HepG2 (cell line): ENCODE measurements around the gene GLIS1. TPM values are rescaled to one million over a fixed set of nuclear protein-coding genes. Genes with fewer than 3 reads are reported as not detected.

Experiments used
- ATAC-seq: fragments of 200-7000 bp; cut with Tn5 transposase; 3 replicates; pipeline ENCODE4 v1.9.1; 2020; ENCODE audit warnings: mild to moderate bottlenecking, moderate library complexity
- BruUV-seq: library from RNA; stranded (reverse); fragments of 400-500 nt; replicated peaks from 2 replicates; lab custom pipeline; 2021; lab: Mats Ljungman, UMichigan
- CTCF ChIA-PET: fragments of 300-600 bp; formaldehyde crosslinking; extraction: SDS; loops from one replicate; lab custom pipeline; 2021; ENCODE audit warnings: low total read pairs, inconsistent platforms, low intra/inter-chr PET ratio; lab: Yijun Ruan, JAX
- POLR2A ChIA-PET: fragments of 350-600 bp; sonication (Branson Sonifier 250); formaldehyde crosslinking; loops from one replicate; lab custom pipeline; 2020; ENCODE audit warnings: antibody characterized with exemption, inconsistent platforms; lab: Yijun Ruan, JAX
- DNase-seq: peaks from one replicate; pipeline ENCODE4 v3.0.0-alpha.2; 2015; ENCODE audit warnings: low spot score
- FAIRE-seq: peaks from 3 replicates; lab custom pipeline; 2011; peaks lifted over from hg19 to GRCh38; lab: Jason Lieb, UNC
- H2AFZ ChIP-seq: one replicate; pipeline ENCODE4 v1.6.1; 2011; ENCODE audit warnings: low read length, inconsistent platforms
- H3K27ac ChIP-seq: fragments of 300-600 bp; 3 replicates; pipeline ENCODE4 v1.8.0; 2011; ENCODE audit warnings: mixed run types, mild to moderate bottlenecking, mixed read lengths, low read length, inconsistent platforms; ENCODE audit not compliant: insufficient read depth; ENCODE audit errors: extremely low read length
- H3K27me3 ChIP-seq, 2 experiments: fragments of 200-600 bp in 1 of 2; 2 replicates in 1 of 2; 3 replicates in 1 of 2; pipeline versions ENCODE4 v1.6.0 to v1.8.0; 2011; ENCODE audit warnings: low read length in 2 of 2, mild to moderate bottlenecking in 2 of 2, moderate library complexity in 2 of 2, inconsistent platforms in 1 of 2; ENCODE audit not compliant: insufficient read depth in 2 of 2, control insufficient read depth in 1 of 2
- H3K36me3 ChIP-seq, 2 experiments: fragments of 200-600 bp in 1 of 2; replicated peaks in 1 of 2; 2 replicates in 1 of 2; 3 replicates in 1 of 2; pipeline versions ENCODE4 v1.5.1 to v1.8.0; 2011; ENCODE audit warnings: low read length in 2 of 2, inconsistent platforms in 1 of 2; ENCODE audit not compliant: insufficient read depth in 2 of 2, control insufficient read depth in 1 of 2
- H3K4me1 ChIP-seq: 2 replicates; pipeline ENCODE4 v1.5.1; 2012; ENCODE audit warnings: low read length, inconsistent platforms; ENCODE audit not compliant: insufficient read depth
- H3K4me2 ChIP-seq: 2 replicates; pipeline ENCODE4 v1.6.0; 2011; ENCODE audit warnings: low read depth, low read length, inconsistent platforms
- H3K4me3 ChIP-seq, 3 experiments: fragments of 200-600 bp in 1 of 3; sonication (generic), shearing (Covaris generic) in 1 of 3; replicated peaks in 1 of 3; 2 replicates each; pipeline ENCODE4 v1.5.1; 2011 to 2016; ENCODE audit warnings: low read length in 3 of 3, inconsistent platforms in 2 of 3, low read depth in 2 of 3, mild to moderate bottlenecking in 2 of 3, control low read depth in 1 of 3, mixed read lengths in 1 of 3; ENCODE audit not compliant: insufficient read depth in 1 of 3
- H3K79me2 ChIP-seq: one replicate; pipeline ENCODE4 v1.6.1; 2011; ENCODE audit warnings: low read length, inconsistent platforms; ENCODE audit not compliant: insufficient read depth
- H3K9ac ChIP-seq: 2 replicates; pipeline ENCODE4 v1.6.0; 2011; ENCODE audit warnings: mild to moderate bottlenecking, low read depth, low read length, inconsistent platforms; ENCODE audit not compliant: insufficient read depth
- H3K9me3 ChIP-seq: 2 replicates; pipeline ENCODE4 v1.5.1; 2012; ENCODE audit warnings: mild to moderate bottlenecking, low read length
- H4K20me1 ChIP-seq: 2 replicates; pipeline ENCODE4 v1.6.0; 2011; ENCODE audit warnings: inconsistent platforms, mild to moderate bottlenecking, low read length, moderate library complexity; ENCODE audit not compliant: insufficient read depth
- AFF4 ChIP-seq: sonication (generic); formaldehyde crosslinking; IDR thresholded peaks from 2 replicates; pipeline ENCODE4 v1.4.0; 2020; ENCODE audit warnings: missing genetic modification reagents
- CERS6 ChIP-seq: sonication (generic); formaldehyde crosslinking; IDR thresholded peaks from 2 replicates; pipeline ENCODE4 v1.5.0; 2020; ENCODE audit warnings: missing genetic modification reagents
- FOXM1 ChIP-seq: sonication (generic); formaldehyde crosslinking; IDR thresholded peaks from 2 replicates; pipeline ENCODE4 v1.5.0; 2020; ENCODE audit warnings: missing genetic modification reagents
- JDP2 ChIP-seq: sonication (generic); formaldehyde crosslinking; IDR thresholded peaks from 2 replicates; pipeline ENCODE4 v1.8.1; 2022; ENCODE audit warnings: missing genetic modification reagents, borderline replicate concordance
- MAF1 ChIP-seq: sonication (generic); formaldehyde crosslinking; IDR thresholded peaks from 2 replicates; pipeline ENCODE4 v1.5.0; 2020; ENCODE audit warnings: missing genetic modification reagents, borderline replicate concordance
- MXD4 ChIP-seq: IDR thresholded peaks from 2 replicates; pipeline ENCODE4 v1.6.1; 2016; ENCODE audit warnings: mild to moderate bottlenecking, missing biosample characterization, missing genetic modification reagents
- NBN ChIP-seq: fragments of 450-650 bp; conservative IDR thresholded peaks from 2 replicates; pipeline ENCODE4 v1.6.1; 2017
- NR2C2 ChIP-seq: sonication (generic); formaldehyde crosslinking; IDR thresholded peaks from 2 replicates; pipeline ENCODE4 v1.4.0; 2020; ENCODE audit warnings: missing genetic modification reagents, mild to moderate bottlenecking, moderate library complexity, borderline replicate concordance
- PTBP1 ChIP-seq: fragments of 200-400 bp; formaldehyde crosslinking; IDR thresholded peaks from 2 replicates; pipeline ENCODE4 v1.6.1; 2018; ENCODE audit warnings: low read length, low read depth; ENCODE audit not compliant: poor library complexity, severe bottlenecking
- RXRB ChIP-seq: IDR thresholded peaks from 2 replicates; pipeline ENCODE4 v1.6.1; 2016; ENCODE audit warnings: borderline replicate concordance, missing genetic modification reagents, missing compliant biosample characterization
- XBP1 ChIP-seq: sonication (generic); formaldehyde crosslinking; IDR thresholded peaks from 2 replicates; pipeline ENCODE4 v1.5.0; 2020; ENCODE audit warnings: missing genetic modification reagents
- ZBTB7A ChIP-seq: sonication (generic); formaldehyde crosslinking; IDR thresholded peaks from 2 replicates; pipeline ENCODE4 v1.8.0; 2022; ENCODE audit warnings: mild to moderate bottlenecking, missing genetic modification reagents
- ZNF292 ChIP-seq: sonication (generic); formaldehyde crosslinking; IDR thresholded peaks from 2 replicates; pipeline ENCODE4 v1.8.1; 2022; ENCODE audit warnings: mild to moderate bottlenecking, low read depth, missing genetic modification reagents, borderline replicate concordance
- ZNF343 ChIP-seq: sonication (generic); formaldehyde crosslinking; IDR thresholded peaks from 2 replicates; pipeline ENCODE4 v1.4.0; 2020; ENCODE audit warnings: mild to moderate bottlenecking, missing genetic modification reagents
- ZNF556 ChIP-seq: sonication (generic); formaldehyde crosslinking; IDR thresholded peaks from 2 replicates; pipeline ENCODE4 v1.4.0; 2020; ENCODE audit warnings: mild to moderate bottlenecking, missing genetic modification reagents, borderline replicate concordance
- ZNF577 ChIP-seq: sonication (generic); formaldehyde crosslinking; IDR thresholded peaks from 2 replicates; pipeline ENCODE4 v1.4.0; 2020; ENCODE audit warnings: mild to moderate bottlenecking, low read depth, missing genetic modification reagents, borderline replicate concordance
- ZNF615 ChIP-seq: sonication (generic); formaldehyde crosslinking; IDR thresholded peaks from 2 replicates; pipeline ENCODE4 v1.5.0; 2020; ENCODE audit warnings: mild to moderate bottlenecking, missing genetic modification reagents, borderline replicate concordance
- ZNF83 ChIP-seq: sonication (generic); formaldehyde crosslinking; IDR thresholded peaks from 2 replicates; pipeline ENCODE4 v1.4.0; 2020; ENCODE audit warnings: missing genetic modification reagents, mild to moderate bottlenecking, borderline replicate concordance
- WGBS: methylation state at CpG from one replicate; pipeline ENCODE4 v1.1.6; 2017; ENCODE audit warnings: low lambda C conversion rate; 5-methylcytosine and 5-hydroxymethylcytosine counted together
- in situ Hi-C: cut with HindIII; loops from 2 replicates; pipeline ENCODE4 v1.10.0; 2017; ENCODE audit warnings: low pct_unique_long_range_greater_than_20kb; ENCODE audit not compliant: extremely low pct_ligation_motif_present
- intact Hi-C: fragments of 100-400 bp; cut with micrococcal nuclease; formaldehyde crosslinking; loops from one replicate; pipeline ENCODE4 v1.10.0; 2022; ENCODE audit not compliant: unreplicated experiment
- polyA plus RNA-seq, 8 experiments: library from polyadenylated mRNA; depleted of rRNA in 3 of 8; stranded (reverse) in 7 of 8; unstranded in 1 of 8; fragments of >200 nt; fragmentation: Illumina TruSeq in 4 of 8; extraction: Trizol in 4 of 8; gene quantifications; 2 replicates each; pipeline versions ENCODE4 v1.2.1 to v1.2.3, GENCODE V29; 2011 to 2016; ENCODE audit warnings: low read depth in 4 of 8, missing spikeins in 1 of 8, mixed read lengths in 1 of 8; ENCODE audit not compliant: insufficient read depth in 1 of 8
- total RNA-seq, 5 experiments: library from RNA; depleted of rRNA; stranded (reverse); fragments of >200 nt; fragmentation: Illumina TruSeq; extraction: Trizol; gene quantifications; 2 replicates each; pipeline ENCODE4 v1.2.3, GENCODE V29; 2016; ENCODE audit warnings: low read depth in 1 of 5
- TF ChIP-seq, protein P1 (sequence below): IDR thresholded peaks from 2 replicates; pipeline ENCODE4 v1.6.1; 2016

Gene GLIS1
- total and polyA plus RNA-seq, 2 of the 13 experiments (the other 11 are each of a cell fraction or from before 2014, with no cell fraction given) = 0.03 TPM; not detected in 1

DNA sequence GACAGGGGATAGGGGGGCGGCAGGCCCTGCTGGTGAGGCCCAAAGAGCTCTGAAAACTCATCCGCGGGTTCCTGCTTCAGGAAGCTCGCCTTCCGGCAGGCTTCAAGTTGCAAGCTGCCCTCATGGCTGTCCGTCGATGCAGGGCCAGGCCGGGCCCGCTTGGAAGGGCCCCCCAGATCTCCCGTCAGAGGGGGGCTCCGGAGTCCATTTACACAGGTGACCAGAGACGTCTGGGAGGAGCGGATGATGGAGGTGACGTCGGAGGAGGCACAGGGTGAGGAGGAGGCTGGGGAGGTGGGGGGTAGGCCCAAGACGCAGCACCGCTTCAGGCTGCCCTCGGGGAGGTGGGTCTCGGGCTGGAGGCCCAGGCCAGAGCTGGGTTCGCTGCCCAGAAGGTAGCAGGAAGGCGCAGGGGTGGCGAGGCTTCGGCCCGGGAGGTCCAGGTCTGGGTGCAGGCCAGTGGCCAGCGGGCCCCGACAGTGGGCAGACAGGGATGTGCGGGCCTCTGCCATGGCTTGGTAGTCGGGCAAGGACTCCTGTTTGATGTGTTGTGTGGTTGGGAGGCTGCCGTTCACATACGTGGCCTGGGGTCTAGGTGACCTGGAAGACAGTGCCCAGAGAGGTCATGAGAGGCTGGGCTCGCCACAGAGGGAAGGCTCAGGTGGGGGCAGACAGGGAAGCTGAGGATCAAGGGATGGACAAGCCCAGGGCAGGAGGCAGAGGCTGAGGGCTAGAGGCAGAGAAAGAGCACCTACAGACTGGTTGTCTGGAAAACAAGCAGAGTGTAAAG lies 144.4 kb downstream of the GLIS1 start:
- no peaks in the 10 kb centered on the region for H3K79me2 ChIP-seq
- WGBS = 48% methylated on average over 21 of the region's 31 CpGs
- in situ Hi-C loops = loop anchor here (5.0 kb wide), 1 partner anchor 107 kb away; no protein-coding TSS in a partner anchor
- H3K36me3 ChIP-seq = no peaks in the 10 kb centered on the region
- H3K27me3 ChIP-seq = peaks cover 7 to 15% of the 10 kb centered on the region in 2 experiments; a peak in 4 of 5 replicates
- no peaks in the 10 kb centered on the region for H3K4me1 ChIP-seq
- TF ChIP-seq ZNF615 = no peak
- TF ChIP-seq NR2C2 (CRISPR knock-in tag) = no peak
- TF ChIP-seq ZNF343 (CRISPR knock-in tag) = no peak
- TF ChIP-seq AFF4 = no peak
- no peak for TF ChIP-seq MXD4 (CRISPR knock-in tag)
- TF ChIP-seq JDP2 (CRISPR knock-in tag) = no peak
- no peak for TF ChIP-seq CERS6 (CRISPR knock-in tag)
- no peak for TF ChIP-seq ZNF83 (CRISPR knock-in tag)
- TF ChIP-seq, protein P1, sequence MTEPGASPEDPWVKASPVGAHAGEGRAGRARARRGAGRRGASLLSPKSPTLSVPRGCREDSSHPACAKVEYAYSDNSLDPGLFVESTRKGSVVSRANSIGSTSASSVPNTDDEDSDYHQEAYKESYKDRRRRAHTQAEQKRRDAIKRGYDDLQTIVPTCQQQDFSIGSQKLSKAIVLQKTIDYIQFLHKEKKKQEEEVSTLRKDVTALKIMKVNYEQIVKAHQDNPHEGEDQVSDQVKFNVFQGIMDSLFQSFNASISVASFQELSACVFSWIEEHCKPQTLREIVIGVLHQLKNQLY (CRISPR knock-in tag) = no peak
- TF ChIP-seq XBP1 (CRISPR knock-in tag) = no peak
- TF ChIP-seq NBN = no peak
- no peak for TF ChIP-seq ZBTB7A
- no peak for TF ChIP-seq ZNF556 (CRISPR knock-in tag)
- no peak for TF ChIP-seq RXRB
- TF ChIP-seq MAF1 (CRISPR knock-in tag) = no peak
- no peak for TF ChIP-seq ZNF577
- TF ChIP-seq ZNF292 (CRISPR knock-in tag) = no peak
- TF ChIP-seq FOXM1 = no peak
- TF ChIP-seq PTBP1 = no peak
- H2AFZ ChIP-seq = no peak overlapping the region
- ChIA-PET POLR2A (no interaction called here), CTCF (interaction anchor here (2.5 kb wide), 1 partner anchor 109 kb away, joined by 11 read pairs; no protein-coding TSS in a partner anchor)
- no peak overlapping the region for H3K9ac ChIP-seq
- FAIRE-seq = no peak
- no peaks in the 10 kb centered on the region for H4K20me1 ChIP-seq
- intact Hi-C loops = loop anchor here (1.0 kb wide), 1 partner anchor 109 kb away; no protein-coding TSS in a partner anchor
- DNase-seq = no peak
- no peaks in the 10 kb centered on the region for H3K9me3 ChIP-seq
- no peak overlapping the region for H3K4me2 ChIP-seq
- no peak overlapping the region for H3K4me3 ChIP-seq
- H3K27ac ChIP-seq = no peak overlapping the region
- no TSS peak for BruUV-seq
- ATAC-seq = no peak
